Inflammatory macrophage treated with lipopolysaccharide for 4 hours (primary cell): ENCODE data around the gene NHERF2.

Experiments
- DNase-seq: peaks from one replicate; pipeline ENCODE4 v3.0.0-alpha.2; 2020

Gene NHERF2

DNA sequence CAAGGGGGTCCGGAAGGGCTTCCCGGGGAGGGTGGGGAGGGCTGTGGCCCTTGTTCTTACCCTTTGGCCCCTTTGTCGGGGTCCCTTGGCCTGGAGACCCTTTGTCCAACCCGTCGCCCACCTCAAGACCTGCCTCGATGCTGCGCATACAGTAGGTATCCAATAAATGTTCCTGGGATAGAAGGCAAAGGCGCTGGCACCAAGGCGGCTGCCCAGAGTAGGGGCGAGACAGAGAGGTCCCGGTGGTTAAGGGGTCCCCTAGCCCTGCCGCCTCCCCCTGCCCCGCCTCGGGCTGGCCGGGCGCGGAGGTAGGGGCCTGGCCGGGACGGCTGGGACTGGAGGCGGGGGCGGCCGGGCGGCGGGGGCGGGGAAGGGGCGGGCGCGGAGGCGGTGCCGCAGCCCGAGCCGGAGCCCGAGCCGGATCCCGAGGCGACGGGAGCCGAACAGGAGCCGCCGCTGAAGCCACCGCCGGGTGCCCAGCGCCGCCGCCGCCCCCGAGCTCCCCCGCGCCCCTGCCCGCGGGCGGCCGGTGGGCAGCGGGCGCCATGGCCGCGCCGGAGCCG lies at the start of gene NHERF2:
TSS of gene NHERF2 (plus strand) at position 442 of the 563 bp plus-strand sequence. CDS start at position 546, 104 bp downstream.
- DNase-seq = no peak

DNA sequence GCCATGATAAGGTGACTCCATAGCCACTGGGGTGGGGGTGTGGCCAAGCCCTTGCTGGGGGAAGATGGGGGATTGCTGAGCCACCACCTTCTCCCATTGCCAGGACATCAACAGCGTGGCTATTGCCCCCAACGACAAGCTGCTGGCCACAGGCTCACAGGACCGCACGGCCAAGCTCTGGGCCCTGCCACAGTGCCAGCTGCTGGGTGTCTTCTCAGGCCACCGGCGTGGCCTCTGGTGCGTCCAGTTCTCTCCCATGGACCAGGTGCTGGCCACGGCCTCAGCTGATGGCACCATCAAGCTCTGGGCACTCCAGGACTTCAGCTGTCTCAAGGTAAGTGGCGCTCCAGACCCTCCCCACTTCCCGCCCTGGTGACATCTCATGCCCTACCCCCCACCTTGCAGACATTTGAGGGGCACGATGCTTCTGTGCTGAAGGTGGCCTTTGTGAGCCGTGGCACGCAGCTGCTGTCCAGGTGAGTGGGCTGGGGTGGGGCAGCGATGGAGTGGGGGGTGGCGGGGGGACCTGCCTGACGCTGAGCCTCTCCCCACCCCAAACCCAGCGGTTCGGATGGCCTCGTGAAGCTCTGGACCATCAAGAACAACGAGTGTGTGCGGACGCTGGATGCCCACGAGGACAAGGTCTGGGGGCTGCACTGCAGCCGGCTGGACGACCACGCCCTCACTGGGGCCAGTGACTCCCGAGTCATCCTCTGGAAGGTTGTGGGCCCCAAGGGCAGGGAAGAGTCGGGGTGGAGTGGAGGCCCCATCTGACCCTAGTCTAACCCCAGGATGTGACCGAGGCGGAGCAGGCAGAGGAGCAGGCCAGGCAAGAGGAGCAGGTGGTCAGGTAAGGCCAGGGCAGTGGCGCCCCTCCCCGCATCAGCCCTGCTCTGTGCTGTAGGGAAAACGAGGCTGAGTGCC lies 49.5 kb upstream of the NHERF2 start:
- no peak for DNase-seq

DNA sequence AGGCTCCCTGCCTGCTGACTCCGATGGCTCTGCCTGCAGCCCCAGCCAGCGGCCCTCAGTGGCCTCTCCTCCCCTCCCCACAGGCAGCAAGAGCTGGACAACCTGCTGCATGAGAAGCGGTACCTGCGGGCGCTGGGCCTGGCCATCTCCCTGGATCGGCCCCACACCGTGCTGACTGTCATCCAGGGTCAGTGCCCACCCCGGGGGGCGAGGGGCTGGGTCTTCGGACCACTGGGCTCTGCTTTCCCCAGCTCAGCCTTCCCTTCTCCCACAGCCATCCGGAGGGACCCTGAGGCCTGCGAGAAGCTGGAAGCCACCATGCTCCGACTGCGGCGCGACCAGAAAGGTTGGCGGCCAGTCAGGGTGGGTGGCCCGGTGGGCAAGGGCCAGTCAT lies 48.8 kb upstream of the NHERF2 start:
- DNase-seq = no peak

DNA sequence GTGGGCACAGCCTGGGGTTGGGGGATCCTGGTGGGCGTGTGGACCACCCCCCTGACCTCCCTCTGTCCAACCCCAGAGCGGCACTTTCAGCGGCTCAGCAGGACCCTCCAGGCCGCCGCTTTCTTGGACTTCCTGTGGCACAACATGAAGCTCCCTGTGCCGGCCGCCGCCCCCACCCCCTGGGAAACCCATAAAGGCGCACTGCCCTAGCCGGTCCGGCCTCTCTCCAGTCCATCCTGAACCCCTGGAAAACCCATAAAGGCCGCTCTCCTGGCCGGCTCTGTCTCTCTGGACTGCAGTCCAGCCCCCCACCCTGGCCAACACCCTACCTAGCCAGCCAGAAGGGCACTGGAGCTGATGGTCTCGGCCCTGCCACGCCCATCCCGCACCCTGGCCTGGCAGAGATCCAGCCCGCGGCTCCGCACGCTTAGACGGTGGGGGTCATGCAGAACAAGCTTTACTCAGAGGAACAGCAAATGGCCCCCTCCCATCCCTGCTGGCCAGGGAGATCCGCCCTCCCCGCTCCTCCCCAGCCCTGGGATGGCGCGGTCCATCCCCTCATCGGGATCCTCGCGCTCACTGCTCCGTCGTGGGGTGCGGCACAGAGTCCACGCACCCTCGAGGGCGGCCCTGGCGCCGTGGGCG lies 48.1 kb upstream of the NHERF2 start:
- no peak for DNase-seq

DNA sequence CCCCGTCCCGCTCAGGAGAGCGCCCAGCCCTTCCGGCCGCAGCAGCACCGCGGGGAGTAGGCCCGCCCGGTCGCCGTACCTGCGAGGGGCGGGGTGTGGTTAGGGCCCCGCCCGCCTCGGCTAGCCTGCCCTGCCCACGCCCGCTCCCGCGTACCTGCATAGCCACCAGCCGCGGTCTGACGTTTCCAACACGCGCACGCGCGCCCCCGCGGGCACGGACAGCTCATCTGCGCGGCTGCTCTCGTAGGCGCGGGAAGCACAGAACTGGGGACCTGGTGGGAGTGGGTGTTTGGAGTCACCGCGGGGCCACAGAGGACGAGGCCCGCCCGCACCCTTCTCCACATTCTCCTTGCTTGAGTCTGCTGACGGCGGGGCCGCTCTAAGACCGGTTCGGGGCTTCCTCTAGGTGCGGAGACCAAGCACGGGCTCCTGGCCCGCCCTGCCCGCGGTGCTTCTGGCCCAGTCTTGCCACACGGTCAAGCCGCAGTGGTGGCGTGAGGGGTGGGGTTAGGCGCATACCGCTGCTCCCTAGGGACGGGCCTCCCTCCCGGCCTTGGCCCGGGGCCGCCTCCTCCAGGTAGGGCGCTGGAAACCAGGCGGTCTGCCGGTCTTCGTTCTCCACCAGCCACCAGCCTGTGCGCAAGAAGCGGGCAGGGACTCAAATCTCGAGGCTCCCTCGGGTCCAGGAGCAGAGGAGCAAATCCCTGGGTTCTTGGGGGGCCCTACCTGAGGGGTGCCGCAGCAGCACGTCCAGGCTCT lies 47.3 kb upstream of the NHERF2 start:
- no peak for DNase-seq

DNA sequence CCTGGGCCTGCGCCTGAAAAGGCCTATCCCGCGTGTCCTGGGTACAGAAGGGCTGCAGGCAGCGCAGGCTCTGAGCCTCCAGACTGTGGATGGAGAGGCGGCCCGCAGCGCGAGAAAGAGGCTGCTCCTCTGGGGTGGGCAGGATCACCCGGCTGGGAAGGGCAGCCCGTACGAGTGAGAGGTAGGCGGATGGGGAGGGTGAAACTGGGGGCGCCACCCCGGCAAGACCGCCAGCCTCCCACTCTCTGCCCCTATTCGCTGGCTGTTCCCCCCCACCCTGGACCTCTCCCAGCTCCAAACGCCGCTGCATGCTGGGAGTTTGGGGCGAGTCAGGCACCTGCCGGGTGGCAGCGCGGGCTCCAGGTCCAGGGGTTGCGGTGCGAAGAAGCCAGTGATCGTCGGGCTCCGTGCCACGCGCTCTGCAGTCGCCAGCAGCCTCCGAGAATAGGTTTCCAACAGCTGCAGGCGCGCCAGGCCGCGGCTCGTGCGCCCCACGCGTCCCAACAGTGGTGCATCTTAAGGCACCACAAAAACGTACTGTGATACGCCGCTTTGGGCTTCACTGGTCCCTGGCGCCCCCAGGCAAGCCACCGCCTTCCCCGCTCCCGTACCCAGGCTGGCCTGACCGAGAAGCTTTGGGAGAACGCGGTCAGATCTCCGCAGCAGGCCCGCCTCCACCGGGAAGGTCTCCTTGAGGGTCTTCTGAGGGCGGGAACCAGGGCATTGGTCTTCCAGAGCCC lies 46.5 kb upstream of the NHERF2 start:
- no peak for DNase-seq

DNA sequence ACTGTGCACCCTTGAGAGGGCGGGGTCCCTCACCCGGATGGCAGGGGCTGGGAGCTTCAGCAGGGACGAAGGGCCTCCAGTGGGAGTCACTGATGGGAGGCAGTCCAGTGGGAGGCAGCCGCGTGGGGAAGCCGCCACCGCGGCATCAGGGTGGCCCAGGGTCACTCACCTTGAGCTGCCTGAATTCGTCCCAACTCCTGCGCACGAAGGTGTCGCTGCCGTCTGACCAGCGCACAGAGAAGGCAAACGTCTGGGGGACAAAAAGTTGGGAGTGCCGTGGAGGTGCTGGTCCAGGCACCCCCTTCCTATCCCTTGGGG lies 46.0 kb upstream of the NHERF2 start:
- DNase-seq = no peak

DNA sequence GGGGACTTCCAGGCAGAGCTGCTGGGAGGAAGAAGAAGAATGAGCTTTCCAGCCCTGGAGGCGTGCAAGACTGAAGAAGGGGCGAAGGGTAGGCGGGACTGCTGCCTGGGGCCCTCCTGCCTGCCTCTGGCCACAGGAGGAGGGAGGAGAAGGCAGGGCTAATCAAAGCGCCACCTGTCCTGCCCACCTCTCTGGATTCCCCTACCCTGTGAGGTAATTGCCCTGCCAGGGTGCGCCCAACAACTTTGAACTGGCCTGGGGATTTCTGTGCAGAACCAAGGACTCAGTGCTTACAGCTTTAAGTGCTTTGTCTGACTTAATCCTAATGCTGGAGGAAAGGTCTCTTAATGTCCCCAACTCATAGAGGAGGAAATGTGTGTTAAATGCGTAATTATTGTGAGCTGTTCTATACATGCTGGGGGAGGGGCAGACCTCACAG lies 45.3 kb upstream of the NHERF2 start, which contains the start of gene NOXO1:
TSS of gene NOXO1 (minus strand) at position 72 of the 439 bp plus-strand sequence. CDS start 290 bp downstream, outside the sequence.
- DNase-seq = no peak

DNA sequence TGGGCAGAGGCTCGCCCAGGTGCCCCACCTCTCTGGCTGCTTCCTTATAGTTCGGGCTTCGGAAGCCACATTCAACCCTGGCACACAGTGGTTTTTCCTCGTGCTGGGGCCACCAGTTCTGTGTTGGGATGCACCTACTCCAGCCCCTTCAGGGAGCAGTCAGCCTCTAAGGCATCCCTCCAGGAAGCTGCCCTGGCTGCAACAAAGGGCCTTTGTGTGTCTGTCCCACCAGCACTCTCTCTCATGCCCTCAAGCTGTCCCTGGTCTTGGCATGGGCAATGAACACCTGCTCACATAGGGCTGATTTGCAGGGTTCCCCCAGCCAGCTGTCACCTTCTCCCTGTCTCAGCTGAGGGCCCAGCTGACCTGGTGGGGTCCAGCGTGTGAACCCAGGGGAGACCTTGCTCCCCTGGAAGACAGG lies 44.7 kb upstream of the NHERF2 start:
- DNase-seq = no peak

DNA sequence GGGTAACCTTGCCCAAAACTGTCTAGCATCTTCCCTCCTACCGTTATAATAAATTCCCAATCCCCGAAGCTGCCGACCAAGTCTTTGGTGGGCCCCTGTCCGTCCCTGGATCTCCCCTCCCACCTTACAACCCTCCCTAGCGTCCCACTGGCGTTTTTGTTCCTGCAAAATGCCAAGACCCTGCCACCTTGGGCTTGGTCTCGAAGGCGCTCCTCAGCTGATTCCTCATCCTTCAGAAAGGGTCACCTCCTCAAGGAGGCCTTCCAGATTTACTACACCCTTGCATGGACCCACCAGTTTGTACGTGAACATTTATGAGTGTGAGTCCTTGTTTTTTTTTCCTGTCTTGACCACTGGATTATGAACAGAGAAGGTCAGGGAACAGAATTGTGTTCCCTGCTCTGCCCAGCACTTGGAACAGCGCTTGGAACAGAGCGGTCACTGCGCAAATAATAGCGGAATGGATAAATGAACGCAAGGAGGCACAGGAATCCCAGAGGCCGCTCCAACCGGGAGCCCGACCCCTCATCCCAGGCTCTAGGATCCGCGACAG lies 43.6 kb upstream of the NHERF2 start:
- DNase-seq = no peak

DNA sequence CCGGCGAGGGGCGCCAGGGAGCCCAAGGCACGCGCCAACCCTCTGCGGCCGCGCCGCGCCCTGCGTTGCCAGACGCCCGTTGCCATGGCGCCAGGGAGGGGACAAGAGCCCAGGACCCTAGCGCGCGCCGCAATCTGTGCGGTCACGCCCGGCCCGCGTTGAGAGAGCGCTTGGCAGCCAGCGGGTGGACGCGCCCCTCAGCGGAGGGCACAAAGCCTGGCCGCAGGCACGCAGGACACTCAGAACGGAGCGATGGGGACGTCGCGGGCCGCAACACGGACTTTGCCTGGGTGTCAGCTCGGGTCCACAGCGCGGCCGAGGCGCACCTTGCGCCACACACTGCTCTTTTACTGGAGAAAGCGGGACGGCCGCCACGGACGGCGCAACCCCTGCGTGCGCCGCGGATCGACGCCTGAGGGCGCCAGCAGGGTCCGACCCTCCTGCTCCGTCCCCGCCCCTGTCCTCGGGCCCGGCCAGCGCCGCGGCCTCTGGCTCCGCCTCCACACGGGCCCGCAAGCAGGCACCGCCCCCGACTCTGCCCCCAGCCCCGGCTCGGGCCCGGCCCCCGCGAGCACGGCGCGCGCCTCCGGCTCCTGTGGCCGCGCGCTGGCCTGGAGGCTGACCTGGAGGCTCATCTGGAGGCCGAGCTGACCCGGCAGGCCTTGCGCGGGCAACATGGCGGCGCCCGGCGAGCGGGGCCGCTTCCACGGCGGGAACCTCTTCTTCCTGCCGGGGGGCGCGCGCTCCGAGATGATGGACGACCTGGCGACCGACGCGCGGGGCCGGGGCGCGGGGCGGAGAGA lies 43.0 kb upstream of the NHERF2 start, which contains the start of gene GFER:
TSS of gene GFER (plus strand) at position 650 of the 803 bp plus-strand sequence. CDS start at position 676, 26 bp downstream.
- DNase-seq = peak; percentile 92

DNA sequence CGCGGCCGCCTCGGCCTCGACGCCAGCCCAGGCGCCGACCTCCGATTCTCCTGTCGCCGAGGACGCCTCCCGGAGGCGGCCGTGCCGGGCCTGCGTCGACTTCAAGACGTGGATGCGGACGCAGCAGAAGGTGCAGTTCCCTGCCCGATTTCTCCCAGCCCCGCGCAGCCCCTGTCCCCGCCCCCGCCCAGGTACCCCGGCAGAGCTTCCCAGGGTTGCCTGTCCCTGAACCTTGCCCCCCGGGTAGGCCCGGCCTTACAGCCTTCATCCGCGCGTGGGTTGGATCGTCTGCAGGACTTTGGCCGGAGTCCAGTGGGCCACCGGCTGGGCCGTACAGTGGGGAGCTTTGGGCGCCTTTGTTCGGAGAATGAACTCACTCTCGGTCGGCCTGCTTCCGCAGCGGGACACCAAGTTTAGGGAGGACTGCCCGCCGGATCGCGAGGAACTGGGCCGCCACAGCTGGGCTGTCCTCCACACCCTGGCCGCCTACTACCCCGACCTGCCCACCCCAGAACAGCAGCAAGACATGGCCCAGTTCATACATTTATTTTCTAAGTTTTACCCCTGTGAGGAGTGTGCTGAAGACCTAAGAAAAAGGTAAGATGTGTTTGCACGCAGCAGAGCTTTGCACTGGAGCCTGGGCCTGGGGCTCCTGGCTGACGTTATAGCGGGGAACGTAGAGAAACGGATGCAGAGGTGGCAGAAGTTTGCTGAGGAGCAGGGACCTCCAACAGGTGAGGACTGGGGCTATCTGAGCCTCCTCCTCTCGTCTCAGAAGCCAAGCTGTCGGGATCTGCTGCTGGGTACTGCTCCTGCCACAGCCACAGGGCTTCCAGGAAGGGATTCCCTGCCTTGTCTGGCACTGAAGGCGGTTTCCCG lies 42.1 kb upstream of the NHERF2 start:
- DNase-seq = peak; percentile 8

DNA sequence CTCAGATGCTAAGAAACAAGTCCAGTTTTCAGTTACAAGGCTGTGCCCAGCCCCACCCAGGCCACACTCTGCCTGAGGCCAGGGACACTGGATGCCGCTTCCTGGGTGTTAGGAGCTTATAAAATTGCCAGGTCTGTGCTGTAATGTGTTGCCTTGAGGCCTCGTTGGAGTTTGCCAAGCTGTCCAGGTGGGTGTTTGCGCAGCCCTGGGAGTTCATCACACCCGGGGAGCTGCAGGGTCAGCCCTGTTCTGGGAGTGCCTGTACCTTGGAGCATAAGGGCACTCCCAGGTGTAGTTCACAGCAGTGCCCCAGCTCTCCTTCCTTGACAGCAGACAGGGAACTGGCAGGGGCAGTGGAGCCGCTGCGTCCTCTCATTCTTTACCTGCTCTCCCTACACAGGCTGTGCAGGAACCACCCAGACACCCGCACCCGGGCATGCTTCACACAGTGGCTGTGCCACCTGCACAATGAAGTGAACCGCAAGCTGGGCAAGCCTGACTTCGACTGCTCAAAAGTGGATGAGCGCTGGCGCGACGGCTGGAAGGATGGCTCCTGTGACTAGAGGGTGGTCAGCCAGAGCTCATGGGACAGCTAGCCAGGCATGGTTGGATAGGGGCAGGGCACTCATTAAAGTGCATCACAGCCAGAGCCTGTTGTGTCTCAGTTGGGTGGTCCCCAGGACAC lies 41.1 kb upstream of the NHERF2 start:
- DNase-seq = no peak

DNA sequence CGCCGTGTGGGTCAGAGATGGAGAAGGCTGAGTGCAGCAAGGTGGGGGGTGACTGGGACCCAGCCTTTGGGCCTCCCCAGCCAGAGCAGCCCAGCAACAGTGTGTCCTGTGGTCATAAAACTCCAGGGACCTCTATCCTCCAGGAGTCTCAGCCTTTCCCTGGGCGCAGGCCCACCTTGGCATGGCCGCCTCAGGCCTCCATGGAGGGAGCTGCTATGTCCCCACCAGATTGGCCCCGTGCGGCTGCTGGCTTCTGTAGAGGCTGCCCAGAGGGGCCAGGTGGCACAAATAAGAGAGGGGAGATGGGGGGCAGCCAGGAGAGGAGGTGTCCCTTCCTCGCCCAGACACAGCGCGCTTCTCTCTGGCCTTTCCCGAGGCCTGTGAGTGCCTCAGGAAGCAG lies 39.5 kb upstream of the NHERF2 start:
- no peak for DNase-seq

DNA sequence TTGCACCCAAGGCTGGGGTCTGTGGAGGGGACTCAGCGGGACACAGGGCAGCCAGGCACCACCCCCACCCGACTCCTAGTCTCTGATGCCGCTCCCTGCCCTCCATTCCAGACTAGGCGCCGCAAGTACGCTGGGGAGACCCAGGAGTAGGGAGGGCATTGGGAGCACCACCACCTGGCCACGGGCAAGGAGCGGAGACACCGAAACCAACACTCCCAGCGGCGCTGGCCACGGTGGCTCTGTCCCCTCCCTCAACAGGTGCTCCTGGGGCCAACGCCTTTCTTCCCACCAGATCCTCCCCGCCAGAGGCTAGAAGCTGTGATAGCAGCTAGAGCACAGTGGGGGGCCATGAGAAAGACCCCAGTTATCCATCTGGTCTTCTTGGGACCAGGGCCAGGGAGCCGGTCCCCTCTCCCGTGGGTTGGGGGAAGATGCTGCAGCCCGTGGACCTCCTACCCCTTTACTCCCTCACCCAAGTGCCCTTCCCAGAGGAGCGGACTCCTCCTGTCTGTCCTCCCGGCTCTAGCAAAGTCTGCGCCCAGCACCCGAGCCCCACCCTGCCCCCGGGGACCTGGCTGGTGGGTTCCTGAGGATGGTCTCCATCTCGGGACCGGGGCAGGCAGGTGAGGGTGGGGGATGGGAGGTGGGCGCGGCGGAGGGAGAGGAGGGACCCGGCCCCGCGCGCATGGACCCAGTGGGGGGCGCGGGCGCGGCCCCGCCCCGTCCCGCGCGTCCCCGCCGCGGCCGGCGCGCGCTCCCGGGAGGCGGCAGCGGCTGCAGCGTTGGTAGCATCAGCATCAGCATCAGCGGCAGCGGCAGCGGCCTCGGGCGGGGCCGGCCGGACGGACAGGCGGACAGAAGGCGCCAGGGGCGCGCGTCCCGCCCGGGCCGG lies 37.2 kb upstream of the NHERF2 start, which contains the start of gene SYNGR3:
TSS of gene SYNGR3 (plus strand) at position 762 of the 892 bp plus-strand sequence. CDS start 133 bp downstream, outside the sequence.
- no peak for DNase-seq

DNA sequence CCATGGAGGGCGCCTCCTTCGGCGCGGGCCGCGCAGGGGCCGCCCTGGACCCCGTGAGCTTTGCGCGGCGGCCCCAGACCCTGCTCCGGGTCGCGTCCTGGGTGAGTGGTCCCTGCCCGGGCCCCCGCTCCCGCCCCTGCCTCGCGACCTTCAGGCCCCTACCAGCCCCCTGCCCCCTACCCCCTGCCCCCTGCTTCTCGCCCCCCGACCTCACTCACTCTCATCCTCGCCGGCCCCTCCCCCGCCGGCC lies 36.7 kb upstream of the NHERF2 start:
- DNase-seq = no peak

DNA sequence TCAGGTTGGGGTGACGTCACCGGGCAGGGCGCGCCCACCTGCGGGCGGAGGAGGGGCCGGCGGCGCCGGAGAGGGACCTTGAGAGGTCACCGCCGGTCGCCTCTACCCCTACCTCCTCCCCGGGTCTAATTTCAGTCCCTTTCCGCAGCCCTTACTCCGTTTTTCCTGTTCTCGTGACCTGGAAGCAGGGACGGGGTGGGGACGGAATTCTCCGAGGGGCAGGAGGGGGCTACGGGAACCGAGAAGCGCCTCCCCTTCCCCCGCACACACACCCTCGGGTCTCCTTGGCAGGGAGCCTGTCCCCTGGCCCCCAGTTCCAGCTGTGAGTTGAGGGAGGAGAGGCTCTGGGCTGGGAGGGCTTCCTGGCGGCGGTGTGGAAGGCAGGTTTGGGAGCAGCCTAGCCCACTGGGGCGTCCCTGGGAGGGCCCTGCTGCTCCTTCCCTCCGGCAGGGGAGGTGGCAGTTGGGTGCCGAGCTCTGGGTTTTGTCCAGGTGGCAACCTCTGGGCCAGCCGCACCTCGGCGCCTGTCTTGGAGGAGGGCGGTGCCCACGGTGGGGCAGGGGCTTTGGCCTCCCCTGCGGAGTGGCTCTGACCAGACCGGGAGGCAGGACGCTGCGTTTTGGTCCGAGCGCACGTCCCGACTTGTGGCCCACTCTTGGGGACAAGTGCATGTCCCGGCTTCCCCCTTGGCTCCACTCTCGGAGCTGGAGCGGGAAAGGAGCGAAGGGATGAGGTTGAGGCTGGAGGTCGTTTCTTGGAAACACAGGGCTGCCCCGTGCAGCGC lies 36.2 kb upstream of the NHERF2 start:
- no peak for DNase-seq

DNA sequence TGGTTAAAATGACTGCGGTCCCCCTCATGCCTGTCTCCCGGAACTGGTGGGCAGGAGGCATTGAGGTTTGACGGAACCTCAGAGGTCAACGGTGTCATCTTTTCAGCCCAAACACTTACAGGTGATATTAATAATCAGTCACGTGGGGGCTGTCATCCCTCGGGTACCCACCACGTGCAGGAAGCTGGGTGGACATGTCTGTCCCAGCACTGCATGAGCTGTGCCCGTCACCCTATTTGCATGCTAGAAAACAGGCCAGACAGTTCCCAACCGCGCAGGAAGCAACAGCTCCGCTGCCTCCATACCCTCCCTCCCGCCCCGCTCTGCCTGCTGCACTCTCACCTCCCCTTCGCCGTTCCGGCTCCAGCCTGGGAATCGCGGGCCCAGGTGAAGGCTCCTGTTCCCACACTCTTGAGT lies 35.6 kb upstream of the NHERF2 start:
- peak; percentile 45 for DNase-seq
